Thyroid gland (tissue), 4 donors: ENCODE data around the gene CALR3. TPM values are rescaled to one million over a fixed set of nuclear protein-coding genes. Genes with fewer than 3 reads are reported as not detected.

Experiments used
- DNase-seq, 2 donors: peaks; one replicate each; pipeline ENCODE4 v3.0.0-alpha.2; 2019
- H3K27ac ChIP-seq, 3 donors: fragments of 200-600 bp; sonication (generic); 1 replicate in 2 of 3; 2 replicates in 1 of 3; pipeline ENCODE4 v1.5.1; 2016 to 2019; ENCODE audit warnings: mild to moderate bottlenecking in 1 of 3, moderate library complexity in 1 of 3
- H3K27me3 ChIP-seq: fragments of 200-600 bp; sonication (generic); one replicate; pipeline ENCODE4 v1.5.1; 2019
- H3K36me3 ChIP-seq, 2 donors: fragments of 200-600 bp; sonication (generic); one replicate each; pipeline ENCODE4 v1.5.1; 2016 to 2019
- H3K4me1 ChIP-seq, 2 donors: fragments of 200-600 bp; sonication (generic); one replicate each; pipeline ENCODE4 v1.5.1; 2017 to 2019
- H3K4me3 ChIP-seq, 3 donors: fragments of 200-600 bp; sonication (generic); replicated peaks in 1 of 3; 1 replicate in 2 of 3; 2 replicates in 1 of 3; pipeline ENCODE4 v1.5.1; 2016; ENCODE audit warnings: mild to moderate bottlenecking in 1 of 3
- H3K9me3 ChIP-seq: fragments of 200-600 bp; sonication (generic); one replicate; pipeline ENCODE4 v1.5.1; 2017
- POLR2A ChIP-seq, 2 donors: fragments of 450-650 bp; IDR thresholded peaks; one replicate each; pipeline ENCODE4 v1.6.1; 2017; ENCODE audit warnings: antibody characterized with exemption in 2 of 2, mild to moderate bottlenecking in 2 of 2, moderate library complexity in 1 of 2
- WGBS, 2 donors: methylation state at CpG; one replicate each; pipeline ENCODE4 v1.1.5; 2017; 5-methylcytosine and 5-hydroxymethylcytosine counted together
- intact Hi-C: fragments of 100-400 bp; cut with DNase I; formaldehyde crosslinking; loops from one replicate; pipeline ENCODE4 v1.15.1; 2023
- total RNA-seq, 4 donors: library from RNA; depleted of rRNA; stranded (reverse); fragments of >200 nt; gene quantifications; one replicate each; pipeline ENCODE4 v1.2.3, GENCODE V29; 2016
- TF ChIP-seq, protein P1 (sequence below), 6 experiments: fragments of 200-600 bp in 3 of 6; fragments of 450-650 bp in 3 of 6; sonication (generic) in 3 of 6; IDR thresholded peaks; one replicate each; pipeline ENCODE4 v1.5.1; 2016 to 2019; ENCODE audit warnings: antibody characterized with exemption in 6 of 6, mild to moderate bottlenecking in 2 of 6, inconsistent platforms in 1 of 6, moderate library complexity in 1 of 6

CALR3 gene
- total RNA-seq, 4 donors from 2014 or later, result 0.58 TPM; not detected in 3

DNA sequence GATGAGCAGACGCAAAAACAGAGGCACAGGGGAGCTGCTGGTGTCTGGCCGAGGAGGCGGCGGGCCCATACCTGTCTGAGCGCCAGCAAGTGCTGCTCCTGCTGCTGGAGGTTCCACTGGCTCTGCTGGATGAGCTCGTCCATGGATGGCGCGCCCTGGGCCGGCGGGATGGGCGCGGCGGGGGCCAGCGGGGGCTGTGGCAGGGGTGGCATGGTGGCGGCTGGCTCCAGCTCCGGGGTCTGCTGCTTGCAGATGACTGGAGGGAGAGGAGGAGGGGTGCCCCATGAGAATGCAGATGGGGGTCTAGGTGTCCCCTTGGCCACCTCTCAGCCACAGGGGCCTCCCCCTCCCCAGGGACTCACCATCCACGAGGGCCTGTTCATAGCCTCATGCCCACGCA lies 39.4 kb upstream of the CALR3 start:
- TF ChIP-seq, protein P1, sequence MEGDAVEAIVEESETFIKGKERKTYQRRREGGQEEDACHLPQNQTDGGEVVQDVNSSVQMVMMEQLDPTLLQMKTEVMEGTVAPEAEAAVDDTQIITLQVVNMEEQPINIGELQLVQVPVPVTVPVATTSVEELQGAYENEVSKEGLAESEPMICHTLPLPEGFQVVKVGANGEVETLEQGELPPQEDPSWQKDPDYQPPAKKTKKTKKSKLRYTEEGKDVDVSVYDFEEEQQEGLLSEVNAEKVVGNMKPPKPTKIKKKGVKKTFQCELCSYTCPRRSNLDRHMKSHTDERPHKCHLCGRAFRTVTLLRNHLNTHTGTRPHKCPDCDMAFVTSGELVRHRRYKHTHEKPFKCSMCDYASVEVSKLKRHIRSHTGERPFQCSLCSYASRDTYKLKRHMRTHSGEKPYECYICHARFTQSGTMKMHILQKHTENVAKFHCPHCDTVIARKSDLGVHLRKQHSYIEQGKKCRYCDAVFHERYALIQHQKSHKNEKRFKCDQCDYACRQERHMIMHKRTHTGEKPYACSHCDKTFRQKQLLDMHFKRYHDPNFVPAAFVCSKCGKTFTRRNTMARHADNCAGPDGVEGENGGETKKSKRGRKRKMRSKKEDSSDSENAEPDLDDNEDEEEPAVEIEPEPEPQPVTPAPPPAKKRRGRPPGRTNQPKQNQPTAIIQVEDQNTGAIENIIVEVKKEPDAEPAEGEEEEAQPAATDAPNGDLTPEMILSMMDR (IDR thresholded peaks at IDR 0.05), result no peak
- TF ChIP-seq POLR2A (IDR thresholded peaks at IDR 0.05), result no peak
- Histone ChIP-seq H3K9me3 (no peaks in the 10 kb centered on the region), H3K4me3 (no peak overlapping the region), H3K27me3 (no peaks in the 10 kb centered on the region), H3K27ac (no peak overlapping the region), H3K4me1 (peaks cover 0 to 7% of the 10 kb centered on the region in 2 donors), H3K36me3 (peaks cover 51 to 52% of the 10 kb centered on the region in 2 donors)
- WGBS, 2 donors, result 93 to 96% methylated on average over 10 to 14 of the region's 18 CpGs
- DNase-seq, result no peak
- intact Hi-C loops, result no loop called here

DNA sequence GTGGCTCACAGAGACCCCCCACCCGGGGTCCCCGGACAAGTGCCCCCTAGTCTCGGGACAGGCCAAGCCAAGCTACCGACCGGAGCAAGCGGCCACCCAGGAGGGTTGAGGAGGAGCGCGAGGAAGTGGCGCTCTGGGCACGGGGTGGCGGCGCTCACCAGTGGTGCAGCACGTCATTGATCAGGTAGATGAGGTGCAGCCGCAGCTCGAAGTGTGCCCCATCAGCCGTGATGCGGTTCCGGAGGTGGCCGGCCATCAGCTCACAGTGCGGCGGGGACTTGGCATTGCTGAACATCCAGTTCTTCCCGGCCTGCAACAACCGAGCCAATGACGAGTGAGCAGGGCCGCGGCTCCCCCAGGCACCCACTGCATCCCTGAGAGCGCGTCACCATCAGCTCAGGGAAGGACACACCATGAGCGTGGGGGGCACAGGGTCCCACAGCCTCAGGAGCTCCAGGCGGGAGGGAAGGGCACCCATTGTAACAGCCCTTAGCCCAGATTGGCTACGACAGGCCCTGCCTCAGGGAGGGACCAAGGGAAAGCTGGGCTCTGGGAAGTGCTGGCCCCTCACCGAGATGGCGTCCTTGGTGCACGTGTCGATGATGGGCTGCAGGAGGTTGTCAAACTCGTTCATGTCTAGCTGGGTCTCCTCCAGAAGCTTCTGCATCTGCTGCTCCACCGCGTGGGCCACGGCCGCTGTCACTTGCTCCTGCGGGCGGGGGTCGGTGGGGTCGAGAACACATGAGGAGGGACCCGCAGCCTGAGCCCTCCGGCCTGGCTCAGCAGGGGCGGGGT lies 36.7 kb upstream of the CALR3 start:
- TF ChIP-seq, protein P1 (IDR thresholded peaks at IDR 0.05), result no peak
- TF ChIP-seq POLR2A (IDR thresholded peaks at IDR 0.05), result no peak
- no peak for DNase-seq

DNA sequence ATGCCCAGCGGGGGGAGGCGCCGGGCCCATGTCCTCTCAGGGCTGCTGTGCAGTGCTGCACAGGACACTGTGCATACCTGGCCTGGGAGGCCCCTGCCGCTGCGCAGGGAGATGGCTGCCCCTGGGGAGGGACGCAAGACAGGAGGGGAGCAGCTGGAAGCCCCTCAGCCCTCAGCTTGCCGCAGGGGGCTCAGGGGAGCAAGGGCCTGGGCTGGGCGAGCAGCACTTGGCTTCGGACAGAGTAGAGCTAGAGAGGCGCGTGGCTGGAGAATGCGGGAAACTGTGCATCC lies 35.4 kb upstream of the CALR3 start:
- no peak overlapping the region for H3K27ac ChIP-seq
- peaks cover 88 to 91% of the 10 kb centered on the region in 2 donors for H3K36me3 ChIP-seq
- intact Hi-C loops, result no loop called here

More for the DNA sequence above, 36.7 kb upstream of the CALR3 start:
- intact Hi-C loops, result no loop called here
- Histone ChIP-seq H3K27ac (no peak overlapping the region), H3K9me3 (no peaks in the 10 kb centered on the region), H3K4me3 (no peak overlapping the region), H3K4me1 (no peaks in the 10 kb centered on the region), H3K27me3 (no peaks in the 10 kb centered on the region), H3K36me3 (peaks cover 75 to 78% of the 10 kb centered on the region in 2 donors)
- 94 to 96% methylated on average over 36 to 38 of the region's 47 CpGs for WGBS, 2 donors

DNA sequence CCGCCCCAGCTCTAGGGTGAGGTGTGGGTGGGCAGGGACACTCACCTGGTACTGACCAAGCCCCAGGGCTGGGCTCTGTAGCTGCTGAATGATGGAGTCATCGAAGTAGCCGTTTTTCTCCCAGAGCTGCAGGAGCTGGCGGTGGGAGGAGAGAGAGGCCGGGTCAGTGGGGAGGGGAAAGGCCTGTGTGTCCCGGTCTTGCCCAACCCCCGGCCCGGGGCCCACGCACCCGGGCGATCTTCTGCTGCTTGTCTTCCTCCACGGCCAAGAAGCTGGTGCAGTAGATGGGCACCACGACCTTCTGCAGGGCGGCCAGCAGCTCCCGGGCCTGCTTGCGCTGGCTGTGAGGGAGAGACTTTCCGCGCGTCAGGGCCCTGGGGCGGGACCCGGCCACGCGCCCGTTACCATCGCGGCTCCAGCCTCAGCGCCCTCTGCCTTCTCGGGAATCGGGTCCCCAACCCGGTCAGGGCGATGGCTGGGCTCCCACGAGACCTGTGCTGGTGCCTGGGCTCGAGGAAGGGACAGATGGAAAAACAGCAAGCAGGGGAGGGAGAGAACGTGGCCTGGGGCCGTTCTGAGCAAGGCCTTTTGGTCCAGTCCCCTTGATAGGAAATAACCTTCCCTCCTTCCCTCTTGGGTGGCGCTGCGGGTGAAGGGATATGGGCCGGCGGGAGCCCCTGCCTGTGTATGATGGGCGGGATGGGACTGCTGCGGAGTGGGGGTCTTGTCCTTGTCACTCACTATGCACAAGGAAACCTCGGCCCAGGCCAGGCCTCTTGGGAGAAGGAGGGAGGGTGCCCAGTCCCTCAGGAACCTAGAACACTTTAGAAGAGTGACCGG lies 34.8 kb upstream of the CALR3 start:
- 91 to 96% methylated on average over 12 to 29 of the region's 43 CpGs for WGBS, 2 donors
- Histone ChIP-seq H3K36me3 (peaks cover 88 to 93% of the 10 kb centered on the region in 2 donors), H3K27me3 (no peaks in the 10 kb centered on the region), H3K27ac (no peak overlapping the region), H3K4me1 (no peaks in the 10 kb centered on the region), H3K9me3 (no peaks in the 10 kb centered on the region), H3K4me3 (no peak overlapping the region)
- intact Hi-C loops, result no loop called here
- DNase-seq, result no peak
- no peak for TF ChIP-seq POLR2A (IDR thresholded peaks at IDR 0.05)
- TF ChIP-seq, protein P1 (IDR thresholded peaks at IDR 0.05), result no peak

More for the DNA sequence above, 35.4 kb upstream of the CALR3 start:
- H3K4me3 ChIP-seq, result no peak overlapping the region
- no peaks in the 10 kb centered on the region for H3K4me1 ChIP-seq
- no peak for DNase-seq
- no peaks in the 10 kb centered on the region for H3K9me3 ChIP-seq
- TF ChIP-seq, protein P1 (IDR thresholded peaks at IDR 0.05), result no peak
- TF ChIP-seq POLR2A (IDR thresholded peaks at IDR 0.05), result no peak
- H3K27me3 ChIP-seq, result no peaks in the 10 kb centered on the region
- WGBS, 2 donors, result 96 to 97% methylated on average over 10 to 11 of the region's 12 CpGs
